OCI-LY1 (cell line): ENCODE results near the gene CD5L.
A peak's percentile ranks its signal among the peaks of the same experiment; 100 is the strongest.

Experiments
- H2AFZ ChIP-seq: fragments of 200-600 bp; sonication (generic), shearing (Covaris generic); 2 replicates; pipeline ENCODE4 v1.6.0; 2014; ENCODE audit warnings: antibody characterized with exemption, mild to moderate bottlenecking, low read length
- H3F3A ChIP-seq: fragments of 200-600 bp; sonication (generic), shearing (Covaris generic); 2 replicates; pipeline ENCODE4 v1.6.0; 2014; ENCODE audit warnings: mild to moderate bottlenecking, antibody characterized with exemption, low read length, moderate library complexity; ENCODE audit not compliant: insufficient read depth
- H3K27ac ChIP-seq: fragments of 200-600 bp; sonication (generic); 2 replicates; pipeline ENCODE4 v1.5.1; 2014; ENCODE audit warnings: low read length, mixed run types, mild to moderate bottlenecking, low read depth; ENCODE audit not compliant: poor library complexity, severe bottlenecking
- H3K27me3 ChIP-seq: fragments of 200-600 bp; sonication (generic); 2 replicates; pipeline ENCODE4 v1.6.0; 2014; ENCODE audit warnings: antibody characterized with exemption, mild to moderate bottlenecking, low read length, moderate library complexity; ENCODE audit not compliant: insufficient read depth
- H3K36me3 ChIP-seq: fragments of 200-600 bp; sonication (generic); 2 replicates; pipeline ENCODE4 v1.6.1; 2014; ENCODE audit warnings: mild to moderate bottlenecking, antibody characterized with exemption, low read length, moderate library complexity, mixed read lengths; ENCODE audit not compliant: insufficient read depth
- H3K4me1 ChIP-seq: fragments of 200-600 bp; sonication (generic); 2 replicates; pipeline ENCODE4 v1.5.1; 2014; ENCODE audit warnings: mild to moderate bottlenecking, low read length, moderate library complexity; ENCODE audit not compliant: insufficient read depth, severe bottlenecking
- H3K4me2 ChIP-seq: fragments of 200-600 bp; sonication (generic), shearing (Covaris generic); 2 replicates; pipeline ENCODE4 v1.6.1; 2014; ENCODE audit warnings: low read length
- H3K4me3 ChIP-seq: fragments of 200-600 bp; sonication (generic); 2 replicates; pipeline ENCODE4 v1.5.1; 2014; ENCODE audit warnings: low read length, low read depth, mild to moderate bottlenecking, mixed read lengths; ENCODE audit not compliant: poor library complexity, severe bottlenecking
- H3K79me2 ChIP-seq: fragments of 200-600 bp; shearing (Covaris generic); 2 replicates; pipeline ENCODE4 v1.6.1; 2016; ENCODE audit warnings: mixed run types, low read length, mixed read lengths; ENCODE audit not compliant: insufficient read depth
- H3K9ac ChIP-seq: fragments of 200-600 bp; sonication (generic), shearing (Covaris generic); 2 replicates; pipeline ENCODE4 v1.6.1; 2014; ENCODE audit warnings: mild to moderate bottlenecking, low read length, mixed read lengths
- H3K9me2 ChIP-seq: fragments of 200-600 bp; sonication (generic), shearing (Covaris generic); 2 replicates; pipeline ENCODE4 v1.6.1; 2014; ENCODE audit warnings: low read depth, mild to moderate bottlenecking, low read length, mixed read lengths
- H3K9me3 ChIP-seq: fragments of 200-600 bp; shearing (Covaris generic); 2 replicates; pipeline ENCODE4 v1.6.1; 2014; ENCODE audit warnings: low read length, mixed read lengths
- H4K20me1 ChIP-seq: fragments of 200-600 bp; sonication (generic), shearing (Covaris generic); 2 replicates; pipeline ENCODE4 v1.6.0; 2016; ENCODE audit warnings: mild to moderate bottlenecking, low read length; ENCODE audit not compliant: insufficient read depth
- EZH2 ChIP-seq: fragments of 200-600 bp; sonication (generic), shearing (Covaris generic); IDR thresholded peaks from 2 replicates; pipeline ENCODE4 v1.8.0; 2017; ENCODE audit warnings: borderline replicate concordance, mixed run types, mild to moderate bottlenecking, antibody characterized with exemption, low read length, moderate library complexity, mixed read lengths
- TF ChIP-seq, protein P1 (sequence below): fragments of 200-600 bp; sonication (generic), shearing (Covaris generic); IDR thresholded peaks from 2 replicates; pipeline ENCODE4 v1.5.1; 2017; ENCODE audit warnings: mild to moderate bottlenecking, antibody characterized with exemption, low read length, moderate library complexity, mixed read lengths

Gene CD5L

DNA sequence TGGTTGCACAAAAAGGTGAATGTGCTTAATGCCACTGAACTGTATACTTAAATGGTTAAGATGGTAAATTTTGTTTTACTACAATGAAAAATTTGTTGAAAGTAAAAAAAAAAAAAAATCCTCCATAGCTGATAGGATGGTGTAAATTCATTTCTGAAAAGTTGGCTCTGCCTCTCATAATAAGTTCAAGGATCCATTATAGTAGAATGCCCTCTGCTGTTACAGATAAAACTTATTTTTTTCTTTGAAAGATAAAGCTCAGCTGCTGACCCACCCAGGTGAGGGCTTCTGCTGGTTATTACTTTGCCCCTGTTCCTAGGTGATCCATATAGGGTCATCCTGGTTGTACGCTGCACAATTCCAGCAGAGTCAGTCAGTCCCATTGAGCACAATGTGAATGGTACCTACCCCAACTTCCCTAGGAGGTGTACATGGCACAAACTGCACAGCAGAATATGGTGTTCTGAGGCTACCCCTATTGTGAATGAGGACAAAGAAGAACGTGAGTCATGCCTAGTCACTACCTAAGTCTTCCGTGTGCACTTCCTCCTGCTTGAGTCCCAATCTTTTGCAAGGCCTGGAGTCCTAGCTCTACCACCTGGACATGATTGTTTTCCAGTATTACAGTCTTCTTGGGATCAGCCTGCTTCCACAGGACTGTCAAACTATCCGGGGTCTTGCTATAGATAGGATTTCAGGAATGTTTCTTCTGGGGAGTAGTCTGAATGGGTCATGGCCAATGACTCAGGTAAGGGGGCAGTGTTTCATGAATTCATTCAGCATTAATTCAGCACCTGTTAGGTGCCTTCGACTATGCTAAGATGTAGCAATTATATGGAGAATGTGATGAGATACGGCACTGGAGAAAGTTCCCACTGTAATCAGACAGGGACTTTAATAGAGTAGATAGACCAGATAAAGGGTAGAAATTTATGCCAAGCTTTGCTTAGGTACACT, 20.8 kb upstream of the CD5L start:
- Histone ChIP-seq H4K20me1 (no peaks in the 10 kb centered on the region), H3K27ac (no peak overlapping the region), H3K9me3 (no peaks in the 10 kb centered on the region), H3K79me2 (no peaks in the 10 kb centered on the region), H3K9me2 (no peaks in the 10 kb centered on the region), H2AFZ (no peak overlapping the region), H3K4me1 (peaks cover 4% of the 10 kb centered on the region), H3F3A (no peaks in the 10 kb centered on the region), H3K4me3 (no peak overlapping the region), H3K9ac (no peak overlapping the region), H3K36me3 (no peaks in the 10 kb centered on the region), H3K4me2 (no peak overlapping the region), H3K27me3 (no peaks in the 10 kb centered on the region)
- TF ChIP-seq EZH2 = no peak
- TF ChIP-seq, protein P1, sequence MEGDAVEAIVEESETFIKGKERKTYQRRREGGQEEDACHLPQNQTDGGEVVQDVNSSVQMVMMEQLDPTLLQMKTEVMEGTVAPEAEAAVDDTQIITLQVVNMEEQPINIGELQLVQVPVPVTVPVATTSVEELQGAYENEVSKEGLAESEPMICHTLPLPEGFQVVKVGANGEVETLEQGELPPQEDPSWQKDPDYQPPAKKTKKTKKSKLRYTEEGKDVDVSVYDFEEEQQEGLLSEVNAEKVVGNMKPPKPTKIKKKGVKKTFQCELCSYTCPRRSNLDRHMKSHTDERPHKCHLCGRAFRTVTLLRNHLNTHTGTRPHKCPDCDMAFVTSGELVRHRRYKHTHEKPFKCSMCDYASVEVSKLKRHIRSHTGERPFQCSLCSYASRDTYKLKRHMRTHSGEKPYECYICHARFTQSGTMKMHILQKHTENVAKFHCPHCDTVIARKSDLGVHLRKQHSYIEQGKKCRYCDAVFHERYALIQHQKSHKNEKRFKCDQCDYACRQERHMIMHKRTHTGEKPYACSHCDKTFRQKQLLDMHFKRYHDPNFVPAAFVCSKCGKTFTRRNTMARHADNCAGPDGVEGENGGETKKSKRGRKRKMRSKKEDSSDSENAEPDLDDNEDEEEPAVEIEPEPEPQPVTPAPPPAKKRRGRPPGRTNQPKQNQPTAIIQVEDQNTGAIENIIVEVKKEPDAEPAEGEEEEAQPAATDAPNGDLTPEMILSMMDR = peak; percentile 40; the same call in 1 of the 2 replicates

GRCh38 chr1:157856538-157856937, 14.9 kb upstream of the CD5L start:
- Histone ChIP-seq H3K9me3 (no peaks in the 10 kb centered on the region), H3K9ac (no peak overlapping the region), H3K79me2 (no peaks in the 10 kb centered on the region), H2AFZ (no peak overlapping the region), H3K27me3 (no peaks in the 10 kb centered on the region), H3K4me2 (no peak overlapping the region), H3F3A (no peaks in the 10 kb centered on the region), H3K4me1 (peaks cover 9% of the 10 kb centered on the region), H3K9me2 (no peaks in the 10 kb centered on the region), H4K20me1 (no peaks in the 10 kb centered on the region), H3K4me3 (no peak overlapping the region), H3K36me3 (no peaks in the 10 kb centered on the region; the same call in 1 of the 2 replicates), H3K27ac (no peak overlapping the region)
- TF ChIP-seq EZH2 = no peak
- TF ChIP-seq, protein P1 = no peak

DNA sequence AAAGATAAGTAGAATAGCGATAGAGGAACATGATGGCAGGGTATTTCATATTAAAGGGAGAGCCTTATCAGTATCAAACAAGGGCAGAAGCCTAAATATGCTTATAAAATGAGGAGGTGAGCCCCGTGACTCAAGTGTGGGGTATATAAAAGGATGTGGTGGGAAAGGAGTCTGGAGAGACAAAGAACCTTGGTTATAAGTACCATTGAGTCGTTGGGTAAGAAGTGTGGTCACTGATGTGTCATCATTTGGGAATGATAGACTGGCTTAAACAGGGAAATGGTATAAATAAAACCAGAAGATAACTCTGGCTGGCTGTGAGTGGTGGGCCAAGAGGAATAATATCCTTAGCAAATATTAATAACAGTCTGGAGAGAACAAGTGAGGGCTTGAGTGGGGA, 10.9 kb upstream of the CD5L start:
- Histone ChIP-seq H3K4me1 (peaks cover 36% of the 10 kb centered on the region), H3K9ac (no peak overlapping the region), H4K20me1 (no peaks in the 10 kb centered on the region), H2AFZ (no peak overlapping the region), H3K27me3 (no peaks in the 10 kb centered on the region), H3K4me2 (no peak overlapping the region), H3K4me3 (no peak overlapping the region), H3K9me2 (no peaks in the 10 kb centered on the region), H3F3A (no peaks in the 10 kb centered on the region), H3K36me3 (no peaks in the 10 kb centered on the region; the same call in 1 of the 2 replicates), H3K79me2 (no peaks in the 10 kb centered on the region), H3K9me3 (no peaks in the 10 kb centered on the region), H3K27ac (no peak overlapping the region)
- TF ChIP-seq, protein P1 = no peak
- TF ChIP-seq EZH2 = no peak
